Fibroblast of skin of right biceps (primary cell): Measurements from ENCODE around the gene OSTF1.
A peak's percentile ranks its signal among the peaks of the same experiment; 100 is the strongest.

Experiments
- DNase-seq: peaks from one replicate; pipeline ENCODE4 v3.0.0-alpha.2; 2013

Gene OSTF1

GRCh38 chr9:75085640-75086039 is 2.7 kb upstream of the OSTF1 start:
- no peak for DNase-seq

GRCh38 chr9:75086541-75087288 is 1.6 kb upstream of the OSTF1 start:
- DNase-seq, result no peak

- DNase-seq, result peak; percentile 38
These were observed 958 bp upstream of the OSTF1 start for GRCh38 chr9:75087289-75087823.

GRCh38 chr9:75088646-75089372 is 495 bp downstream of the OSTF1 start:
- DNase-seq, result peak; percentile 66

GRCh38 chr9:75089373-75089766 is 1.1 kb downstream of the OSTF1 start:
- DNase-seq, result no peak

GRCh38 chr9:75090579-75090978 is 2.3 kb downstream of the OSTF1 start:
- no peak for DNase-seq

GRCh38 chr9:75092766-75093165 is 4.5 kb downstream of the OSTF1 start:
- DNase-seq, result no peak

GRCh38 chr9:75096796-75097195 is 8.5 kb downstream of the OSTF1 start:
- no peak for DNase-seq

GRCh38 chr9:75101004-75101588 is 12.8 kb downstream of the OSTF1 start:
- DNase-seq, result no peak

DNA sequence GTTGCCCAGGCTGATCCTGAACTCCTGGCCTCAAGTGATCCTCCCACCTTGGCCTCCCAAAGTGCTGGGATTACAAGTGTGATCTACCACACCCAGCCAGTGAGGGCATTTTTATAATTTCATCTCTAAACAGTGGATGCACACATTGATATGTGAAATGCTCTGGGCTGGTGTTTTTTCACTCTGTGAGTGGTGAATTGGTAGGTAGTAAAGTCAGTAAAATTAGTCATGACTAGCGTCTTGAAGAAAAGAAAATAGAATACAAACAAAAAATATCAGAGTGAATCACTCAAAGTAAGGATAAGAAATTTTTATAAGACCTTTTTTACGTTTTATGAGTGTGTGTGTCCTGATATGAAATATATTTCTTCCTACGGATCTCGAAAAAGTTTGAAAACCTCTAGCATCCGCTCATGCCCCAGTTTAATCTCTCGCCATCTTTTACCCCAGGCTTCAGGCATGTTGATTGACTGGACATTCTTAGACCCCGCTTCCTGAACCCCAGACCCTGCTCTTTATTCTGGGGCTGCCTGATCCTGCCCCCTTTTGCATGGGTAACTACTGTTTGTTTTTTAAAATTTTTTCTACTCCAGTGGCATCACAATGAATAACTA is 14.0 kb downstream of the OSTF1 start:
- no peak for DNase-seq

GRCh38 chr9:75104607-75105006 is 16.3 kb downstream of the OSTF1 start:
- no peak for DNase-seq

- DNase-seq, result no peak
These were observed 16.8 kb downstream of the OSTF1 start for GRCh38 chr9:75105019-75105540.

DNA sequence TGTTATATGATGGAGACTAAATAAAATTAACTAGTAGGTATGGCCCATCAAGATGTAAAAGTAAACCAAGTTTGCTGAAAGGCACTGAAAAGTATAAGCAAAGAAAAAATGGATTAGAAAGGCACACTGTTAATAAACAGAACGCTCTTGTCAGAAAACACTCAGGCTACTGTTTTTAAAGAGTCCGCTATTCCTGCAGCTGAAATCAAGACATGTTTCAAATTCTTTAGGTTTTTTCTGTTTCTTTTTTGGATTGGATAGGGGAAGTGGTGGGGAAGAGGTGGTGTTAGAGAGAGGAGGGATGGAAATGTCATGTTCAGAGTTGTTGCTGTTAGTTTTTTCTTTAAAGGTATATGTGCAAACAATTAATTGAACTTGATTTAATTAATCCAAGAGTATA is 17.5 kb downstream of the OSTF1 start:
- no peak for DNase-seq

DNA sequence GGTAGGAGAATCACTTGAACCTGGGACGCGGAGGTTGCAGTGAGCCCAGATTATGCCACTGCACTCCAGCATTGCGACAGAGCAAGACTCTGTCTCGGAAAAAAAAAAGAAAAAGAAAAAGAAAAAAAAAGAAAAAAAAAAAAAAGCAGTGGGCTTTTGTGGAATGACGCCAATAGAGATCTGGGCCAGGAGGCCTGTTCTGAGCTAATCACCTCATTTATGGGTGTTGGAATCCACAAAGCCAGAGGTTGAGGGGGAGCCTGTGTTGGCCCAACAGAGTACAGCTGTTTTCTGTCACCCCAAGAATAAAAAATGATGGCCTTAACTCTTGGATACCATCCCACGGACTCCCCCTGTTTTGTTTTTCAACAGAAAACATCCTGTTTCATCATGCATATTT is 18.5 kb downstream of the OSTF1 start:
- no peak for DNase-seq

DNA sequence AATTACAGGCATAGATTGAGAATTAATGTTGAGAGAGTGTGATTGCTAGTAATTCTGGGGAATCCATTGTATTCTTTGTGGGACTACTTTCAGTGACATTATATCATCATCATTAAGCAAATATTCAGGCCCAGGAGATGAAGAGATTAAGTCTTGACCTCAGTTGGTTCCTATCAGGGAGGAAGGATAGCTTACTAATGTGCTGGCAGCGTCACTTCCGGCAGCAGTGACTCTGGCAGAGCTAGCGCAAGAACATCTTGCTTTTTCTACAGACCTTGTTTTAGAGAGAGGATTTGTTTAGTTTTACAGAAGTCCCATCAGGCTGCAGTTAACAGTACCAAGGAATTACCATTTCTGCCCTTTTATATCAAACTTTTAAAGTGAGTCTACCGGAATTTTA is 20.3 kb downstream of the OSTF1 start:
- DNase-seq, result peak; percentile 47

DNA sequence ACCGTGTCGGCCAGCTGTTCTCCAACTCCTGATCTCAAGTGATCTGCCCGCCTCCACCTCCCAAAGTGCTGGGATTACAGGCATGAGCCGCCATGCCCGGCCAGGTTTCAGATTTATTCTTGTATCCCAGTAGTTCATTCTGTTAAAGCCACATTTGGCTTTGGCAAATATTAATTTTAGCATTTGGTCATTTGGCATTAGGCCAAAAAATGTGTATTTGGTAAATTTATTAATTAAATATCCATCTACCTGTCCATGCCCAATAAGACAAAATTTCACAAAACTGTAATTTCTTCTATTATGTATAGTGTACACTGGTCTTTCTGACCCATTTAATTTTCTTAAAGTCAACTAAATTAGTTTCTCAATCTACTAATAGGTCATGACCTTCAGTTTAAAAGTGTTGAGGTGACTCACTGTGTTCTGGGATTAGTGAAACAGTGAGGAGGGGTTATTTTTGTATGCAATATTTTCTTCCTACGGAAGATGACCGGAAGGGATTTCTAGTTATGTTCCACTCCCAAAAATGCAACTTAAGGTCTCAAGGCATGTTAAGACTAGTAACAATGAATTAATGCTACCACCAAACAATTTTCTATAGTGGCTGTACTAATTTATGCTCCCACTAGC is 21.0 kb downstream of the OSTF1 start:
- DNase-seq, result no peak

DNA sequence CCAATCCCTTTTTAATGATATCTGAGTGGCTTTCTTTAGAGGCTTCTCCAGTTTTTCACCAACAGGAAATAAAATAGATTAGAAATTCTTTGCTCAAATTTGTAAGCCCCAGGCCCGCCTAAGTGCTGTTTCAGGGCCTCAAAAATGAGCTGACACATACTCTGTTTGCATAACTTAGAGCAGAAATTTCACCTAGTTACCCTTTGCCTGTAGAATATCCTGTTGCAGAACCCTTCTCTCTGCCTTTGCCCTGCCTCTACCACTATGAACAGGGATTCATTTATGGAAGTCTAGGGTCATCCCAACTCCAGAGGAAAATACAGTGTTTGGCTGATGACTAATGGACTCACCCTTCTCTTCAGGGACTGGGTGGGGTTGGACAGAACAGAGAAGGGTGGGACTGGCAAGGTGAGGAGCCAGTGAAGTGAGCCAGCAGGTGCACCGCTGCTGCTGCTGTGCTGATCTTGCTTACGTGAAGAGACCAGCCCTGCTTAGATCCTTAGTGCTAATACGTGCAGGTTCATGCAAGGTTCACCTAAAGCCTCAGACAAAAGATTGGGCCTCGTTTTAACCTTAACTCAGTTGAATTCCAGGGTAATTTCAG is 22.8 kb downstream of the OSTF1 start:
- DNase-seq, result no peak

DNA sequence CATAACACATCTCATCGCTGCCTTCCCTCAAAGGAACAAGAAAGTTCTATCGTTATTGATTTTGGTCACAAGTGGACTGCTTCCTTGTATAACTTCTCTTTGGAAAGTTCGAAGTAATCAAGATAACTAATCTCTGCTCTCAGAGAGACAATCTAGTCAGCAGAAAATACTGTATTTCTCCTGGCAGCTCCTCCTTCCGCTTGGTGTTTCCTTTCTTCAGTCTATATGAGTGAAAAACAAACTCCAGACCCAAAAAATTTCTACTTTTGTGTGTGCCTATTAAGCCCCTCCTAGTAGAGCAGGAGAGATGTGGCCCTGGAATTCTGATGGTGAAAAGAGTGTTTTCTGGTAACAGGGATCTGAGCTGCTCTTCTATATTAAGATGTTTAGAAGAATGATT is 24.5 kb downstream of the OSTF1 start:
- DNase-seq, result no peak

DNA sequence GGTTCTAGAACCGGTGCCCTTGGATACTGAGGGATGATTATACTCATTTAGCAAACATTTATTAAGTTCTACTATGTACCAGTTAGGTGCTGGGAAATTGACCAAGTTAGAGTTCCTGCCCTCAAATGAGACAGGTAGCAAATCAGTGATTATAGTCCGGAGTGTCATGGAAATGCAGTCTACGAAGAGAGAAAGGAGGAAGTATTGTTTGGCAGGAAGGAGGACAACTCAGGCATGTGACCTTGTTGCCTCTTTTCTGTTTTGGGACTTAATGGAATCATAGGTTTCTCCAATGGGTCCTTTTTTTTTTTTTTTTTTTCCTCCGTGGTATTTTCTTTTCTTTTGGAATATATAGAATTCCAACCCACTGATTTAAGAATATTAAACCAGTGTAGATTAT is 28.0 kb downstream of the OSTF1 start:
- DNase-seq, result no peak

- DNase-seq, result no peak
These were observed 29.2 kb downstream of the OSTF1 start for GRCh38 chr9:75117564-75117963.

DNA sequence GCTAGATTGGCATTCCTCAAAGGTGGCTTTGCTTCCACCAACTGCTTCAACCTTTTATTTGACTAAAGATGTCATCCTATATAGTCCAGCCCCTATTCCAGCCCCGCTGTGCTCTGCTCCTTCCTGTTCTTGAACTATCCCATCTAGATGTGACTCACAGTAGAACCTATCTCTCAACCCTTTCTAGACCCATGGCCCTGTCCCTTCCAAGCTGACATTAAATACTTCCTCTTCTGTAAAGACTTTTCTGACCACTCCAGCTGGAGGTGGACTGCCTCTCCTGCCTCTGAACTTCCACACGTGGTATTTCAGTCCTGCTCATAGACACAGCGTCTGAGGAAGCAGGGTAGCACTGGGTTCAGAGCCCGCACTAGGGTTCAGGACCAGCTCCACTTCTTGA is 32.4 kb downstream of the OSTF1 start:
- DNase-seq, result no peak

GRCh38 chr9:75121914-75122558 is 33.7 kb downstream of the OSTF1 start:
- DNase-seq, result no peak
